Activated CD8-positive, alpha-beta memory T cell treated with anti-CD3 and anti-CD28 coated beads, Interleukin-2, amount 10 ng/mL, durations not matched to agents 7 days and 5 days (primary cell): Measurements from ENCODE around the gene SKI. TPM values are rescaled to one million over a fixed set of nuclear protein-coding genes. Genes with fewer than 3 reads are reported as not detected.
A peak's percentile ranks its signal among the peaks of the same experiment; 100 is the strongest.

Source experiments
- ATAC-seq: fragments of 150-1000 bp; cut with Tn5 transposase; one replicate; pipeline ENCODE4 v1.10.0; 2021; ENCODE audit warnings: moderate library complexity
- CTCF ChIA-PET: fragments of 350-600 bp; sonication (Branson Sonifier 250); formaldehyde crosslinking; loops from one replicate; lab custom pipeline; 2021; ENCODE audit warnings: antibody characterized with exemption; lab: Charles Lee
- DNase-seq: peaks from one replicate; pipeline ENCODE4 v3.0.0-alpha.2; 2020
- H3K27ac Mint-ChIP-seq: one replicate; pipeline ENCODE4 v1.8.0; 2021; ENCODE audit warnings: mild to moderate bottlenecking, mixed read lengths
- H3K27me3 Mint-ChIP-seq: one replicate; pipeline ENCODE4 v1.8.0; 2021; ENCODE audit warnings: mixed read lengths
- H3K36me3 Mint-ChIP-seq: one replicate; pipeline ENCODE4 v1.8.0; 2021; ENCODE audit warnings: mild to moderate bottlenecking, mixed read lengths
- H3K4me1 Mint-ChIP-seq: one replicate; pipeline ENCODE4 v1.8.0; 2021; ENCODE audit warnings: mixed read lengths
- H3K4me3 Mint-ChIP-seq: one replicate; pipeline ENCODE4 v1.8.0; 2021; ENCODE audit warnings: mild to moderate bottlenecking, moderate library complexity, mixed read lengths
- H3K9me3 Mint-ChIP-seq: one replicate; pipeline ENCODE4 v1.8.0; 2022; ENCODE audit warnings: low read depth, mixed read lengths
- total RNA-seq, 2 experiments: library from RNA; stranded (reverse); gene quantifications; one replicate each; pipeline ENCODE4 v1.2.3, GENCODE V29; 2021

Gene SKI
- total RNA-seq, 2 experiments from 2014 or later: 35.0 to 42.9 TPM

- Mint-ChIP-seq H3K27ac (peak overlapping the region; percentile 89), H3K4me3 (peak overlapping the region; percentile 90), H3K9me3 (no peaks in the 10 kb centered on the region), H3K27me3 (peaks cover 3% of the 10 kb centered on the region), H3K36me3 (peaks cover 13% of the 10 kb centered on the region), H3K4me1 (peaks cover 51% of the 10 kb centered on the region)
- CTCF ChIA-PET: interaction anchor here (1.4 to 4.0 kb wide), 4 partner anchors 25 to 151 kb away, joined by 6 to 17 read pairs (median 9); partner anchors contain the start of gene FAAP20
- DNase-seq (peak; percentile 83), ATAC-seq (no peak)
Observed at GRCh38 chr1:2230781-2231531, 2.8 kb downstream of the SKI start.

- CTCF ChIA-PET: interaction anchor here (1.4 to 4.0 kb wide), 4 partner anchors 24 to 150 kb away, joined by 6 to 17 read pairs (median 9); partner anchors contain the start of gene FAAP20
- Mint-ChIP-seq H3K4me3 (peak overlapping the region; percentile 90), H3K27me3 (no peaks in the 10 kb centered on the region), H3K9me3 (no peaks in the 10 kb centered on the region), H3K36me3 (peaks cover 13% of the 10 kb centered on the region), H3K27ac (peak overlapping the region; percentile 89), H3K4me1 (peaks cover 56% of the 10 kb centered on the region)
- DNase-seq (peak; percentile 78), ATAC-seq (no peak)
Observed at GRCh38 chr1:2231532-2232254, 3.6 kb downstream of the SKI start.

- H3K4me1 Mint-ChIP-seq: peaks cover 63% of the 10 kb centered on the region
- H3K4me3 Mint-ChIP-seq: peak overlapping the region; percentile 90
- no peak for DNase-seq
Observed at GRCh38 chr1:2232255-2232915, 4.3 kb downstream of the SKI start.

GRCh38 chr1:2232916-2233438 lies 4.9 kb downstream of the SKI start:
- peak overlapping the region; percentile 90 for H3K4me3 Mint-ChIP-seq
- peaks cover 13% of the 10 kb centered on the region for H3K36me3 Mint-ChIP-seq
- H3K27ac Mint-ChIP-seq: peak overlapping the region; percentile 43
- CTCF ChIA-PET: interaction anchor here (0.7 to 4.0 kb wide), 3 partner anchors 80 to 149 kb away, joined by 3 to 17 read pairs (median 12); no protein-coding TSS in a partner anchor
- no peaks in the 10 kb centered on the region for H3K9me3 Mint-ChIP-seq
- ATAC-seq: no peak
- H3K27me3 Mint-ChIP-seq: no peaks in the 10 kb centered on the region
- DNase-seq: no peak
- H3K4me1 Mint-ChIP-seq: peaks cover 67% of the 10 kb centered on the region

More at GRCh38 chr1:2232255-2232915, 4.3 kb downstream of the SKI start:
- CTCF ChIA-PET: interaction anchor here (0.7 to 4.0 kb wide), 4 partner anchors 37 to 149 kb away, joined by 3 to 17 read pairs (median 12); partner anchors contain the start of gene FAAP20
- Mint-ChIP-seq H3K9me3 (no peaks in the 10 kb centered on the region), H3K27ac (peak overlapping the region; percentile 89), H3K36me3 (peaks cover 13% of the 10 kb centered on the region), H3K27me3 (no peaks in the 10 kb centered on the region)
- ATAC-seq: no peak

- Mint-ChIP-seq H3K27ac (peak overlapping the region; percentile 43), H3K9me3 (no peaks in the 10 kb centered on the region), H3K4me3 (peak overlapping the region; percentile 42), H3K27me3 (no peaks in the 10 kb centered on the region), H3K36me3 (peaks cover 13% of the 10 kb centered on the region), H3K4me1 (peaks cover 67% of the 10 kb centered on the region)
- CTCF ChIA-PET: interaction anchor here (0.7 to 4.0 kb wide), 7 partner anchors 34 to 148 kb away, joined by 3 to 17 read pairs (median 11); partner anchors contain the start of gene FAAP20
- ATAC-seq (no peak), DNase-seq (no peak)
Observed at GRCh38 chr1:2233468-2233867, 5.3 kb downstream of the SKI start.

GRCh38 chr1:2233997-2234761 lies 6.1 kb downstream of the SKI start:
- DNase-seq (peak; percentile 91), ATAC-seq (peak; percentile 73)
- Mint-ChIP-seq H3K27ac (peak overlapping the region; percentile 90), H3K4me1 (peaks cover 70% of the 10 kb centered on the region), H3K4me3 (peak overlapping the region; percentile 70), H3K27me3 (no peaks in the 10 kb centered on the region), H3K9me3 (no peaks in the 10 kb centered on the region), H3K36me3 (peaks cover 10% of the 10 kb centered on the region)
- CTCF ChIA-PET: interaction anchor here (0.6 to 4.0 kb wide), 12 partner anchors 22 to 1195 kb away, joined by 3 to 17 read pairs (median 7); partner anchors contain the start of gene FAAP20

- Mint-ChIP-seq H3K36me3 (peaks cover 6% of the 10 kb centered on the region), H3K4me3 (peak overlapping the region; percentile 70), H3K4me1 (peaks cover 73% of the 10 kb centered on the region), H3K27ac (peak overlapping the region; percentile 90), H3K9me3 (no peaks in the 10 kb centered on the region), H3K27me3 (no peaks in the 10 kb centered on the region)
- CTCF ChIA-PET: interaction anchor here (0.6 to 2.9 kb wide), 11 partner anchors 21 to 1195 kb away, joined by 3 to 14 read pairs (median 6); partner anchors contain the start of gene FAAP20
- DNase-seq: peak; percentile 63
- ATAC-seq: peak; percentile 25
Observed at GRCh38 chr1:2234762-2235113, 6.6 kb downstream of the SKI start.

GRCh38 chr1:2235300-2235998 lies 7.3 kb downstream of the SKI start:
- Mint-ChIP-seq H3K36me3 (peaks cover 5% of the 10 kb centered on the region), H3K9me3 (no peaks in the 10 kb centered on the region), H3K27me3 (no peaks in the 10 kb centered on the region), H3K4me1 (peaks cover 79% of the 10 kb centered on the region), H3K4me3 (no peak overlapping the region), H3K27ac (peak overlapping the region; percentile 65)
- CTCF ChIA-PET: interaction anchor here (1.2 to 2.9 kb wide), 5 partner anchors 20 to 80 kb away, joined by 4 to 14 read pairs (median 12); partner anchors contain the start of gene FAAP20
- DNase-seq (no peak), ATAC-seq (no peak)

GRCh38 chr1:2236695-2237677 lies 8.9 kb downstream of the SKI start:
- DNase-seq (peak; percentile 68), ATAC-seq (no peak)
- Mint-ChIP-seq H3K4me1 (peaks cover 73% of the 10 kb centered on the region), H3K4me3 (no peak overlapping the region), H3K9me3 (no peaks in the 10 kb centered on the region), H3K27me3 (no peaks in the 10 kb centered on the region), H3K36me3 (peaks cover 8% of the 10 kb centered on the region), H3K27ac (peak overlapping the region; percentile 9)
- CTCF ChIA-PET: interaction anchor here (0.6 to 2.9 kb wide), 2 partner anchors 19 to 145 kb away, joined by 3 to 12 read pairs; no protein-coding TSS in a partner anchor

GRCh38 chr1:2237773-2238172 lies 9.7 kb downstream of the SKI start:
- Mint-ChIP-seq H3K9me3 (no peaks in the 10 kb centered on the region), H3K27ac (peak overlapping the region; percentile 9), H3K4me1 (peaks cover 66% of the 10 kb centered on the region), H3K27me3 (no peaks in the 10 kb centered on the region), H3K4me3 (no peak overlapping the region), H3K36me3 (peaks cover 11% of the 10 kb centered on the region)
- CTCF ChIA-PET: interaction anchor here (0.6 kb wide), 1 partner anchor 144 kb away, joined by 3 read pairs; no protein-coding TSS in a partner anchor
- DNase-seq (no peak), ATAC-seq (no peak)
